Stimulated activated CD4-positive, alpha-beta T cell treated with anti-CD3 and anti-CD28 coated beads, Interleukin-15, amount 100 ng/mL, for 1 hour (primary cell): Measurements from ENCODE around the gene GRIN2B.

Source experiments
- DNase-seq, 2 donors: peaks; one replicate each; pipeline ENCODE4 v3.0.0-alpha.2; 2020; ENCODE audit warnings: low read depth in 1 of 2, low spot score in 1 of 2

Gene GRIN2B

DNA sequence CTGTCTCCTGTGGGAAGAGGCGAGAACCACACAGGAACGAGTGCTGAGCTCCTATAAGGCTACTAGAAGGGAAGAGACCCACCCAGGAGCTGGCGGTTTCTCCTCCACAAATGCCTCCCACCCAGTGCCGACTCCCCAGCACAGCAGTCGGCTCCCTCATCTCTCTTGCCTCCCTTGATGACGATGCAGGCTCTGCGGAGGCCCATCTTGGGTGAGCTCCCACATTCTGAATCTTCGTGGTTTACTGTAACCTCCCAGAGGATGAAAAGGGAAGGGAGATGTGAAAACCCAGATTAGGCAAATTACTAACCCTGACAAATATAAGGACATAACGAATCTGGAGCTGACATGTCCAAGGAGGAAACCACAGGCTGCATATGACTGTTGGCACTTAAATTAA lies 23.8 kb downstream of the GRIN2B start:
- DNase-seq, result no peak

GRCh38 chr12:13956060-13956590 lies 25.3 kb downstream of the GRIN2B start:
- DNase-seq, result no peak

DNA sequence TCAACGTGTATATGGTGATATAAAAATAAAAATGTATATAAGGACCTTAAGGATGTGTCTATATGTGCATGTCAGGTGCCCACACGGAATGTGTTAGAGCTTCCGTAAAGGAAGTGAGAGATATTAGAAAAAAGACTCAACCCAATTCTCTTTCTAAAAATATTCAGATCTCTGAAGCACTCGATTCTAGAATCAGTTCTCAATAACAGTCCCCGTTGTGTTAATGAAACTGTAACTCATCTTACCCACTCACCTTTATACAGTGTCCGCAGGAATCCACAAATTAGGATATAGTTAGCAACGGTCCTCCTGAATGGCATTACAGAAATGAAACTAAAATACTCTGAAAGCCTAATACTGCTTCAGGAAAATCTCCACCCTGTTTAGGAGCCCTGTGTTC lies 29.3 kb downstream of the GRIN2B start:
- DNase-seq, result no peak

GRCh38 chr12:13950502-13950901 lies 30.9 kb downstream of the GRIN2B start:
- no peak for DNase-seq

- DNase-seq, result no peak
Measured at GRCh38 chr12:13948621-13949020, 32.8 kb downstream of the GRIN2B start.

DNA sequence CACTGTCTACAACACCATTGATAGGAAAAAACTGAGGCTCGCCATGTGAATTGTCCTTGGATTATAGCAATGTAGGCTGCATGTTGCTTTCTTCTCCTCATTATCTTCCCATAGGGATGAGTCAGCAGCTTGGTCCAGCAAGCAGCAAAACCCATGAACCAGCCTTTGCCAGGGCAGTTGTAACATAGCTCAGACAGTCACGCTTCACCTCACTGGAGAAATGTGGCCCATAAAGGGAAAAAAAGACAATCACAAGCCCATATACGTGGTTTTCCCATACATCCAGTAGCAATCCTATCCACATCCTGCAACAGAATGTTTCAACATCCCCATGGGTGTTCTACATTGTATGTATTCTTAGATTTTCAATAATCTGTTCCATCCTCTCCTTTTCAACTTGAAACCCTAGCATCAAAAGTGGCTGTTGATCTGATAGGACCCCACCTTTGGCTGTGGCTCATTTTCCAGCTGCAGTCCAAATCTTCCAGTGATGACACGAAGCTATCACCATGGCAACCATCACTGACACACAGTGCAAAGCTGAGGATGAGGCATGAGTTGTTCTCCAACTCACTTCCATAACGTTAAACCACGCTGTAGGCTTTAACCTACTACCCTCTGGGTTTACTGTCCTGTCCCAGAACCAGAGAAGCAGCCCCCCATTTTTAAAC lies 34.0 kb downstream of the GRIN2B start:
- no peak for DNase-seq

DNA sequence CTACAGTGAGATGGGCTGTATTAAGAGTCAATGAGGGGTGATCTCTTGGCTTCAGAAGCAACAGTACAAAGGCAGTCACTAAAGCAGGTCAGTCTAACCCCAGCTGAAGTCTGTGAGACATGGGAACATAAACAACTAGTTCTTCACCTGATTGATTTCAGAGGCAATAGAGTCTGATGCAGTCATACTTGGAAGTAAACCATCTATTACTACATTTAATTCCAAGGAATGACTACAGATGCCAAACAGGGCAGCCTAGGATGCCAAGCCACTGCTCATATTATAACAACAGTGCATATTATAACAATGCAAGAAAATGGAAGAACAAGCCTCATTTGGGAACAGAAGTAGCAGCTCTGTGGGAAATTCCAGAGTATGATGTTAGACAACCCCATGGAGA lies 35.8 kb downstream of the GRIN2B start:
- no peak for DNase-seq

GRCh38 chr12:13945236-13945635 lies 36.2 kb downstream of the GRIN2B start:
- DNase-seq, result no peak

GRCh38 chr12:13942826-13943225 lies 38.6 kb downstream of the GRIN2B start:
- DNase-seq, result no peak

GRCh38 chr12:13941258-13942249 lies 39.8 kb downstream of the GRIN2B start:
- DNase-seq, result no peak

- DNase-seq, result no peak
Measured at GRCh38 chr12:13940335-13940865, 41.0 kb downstream of the GRIN2B start.

DNA sequence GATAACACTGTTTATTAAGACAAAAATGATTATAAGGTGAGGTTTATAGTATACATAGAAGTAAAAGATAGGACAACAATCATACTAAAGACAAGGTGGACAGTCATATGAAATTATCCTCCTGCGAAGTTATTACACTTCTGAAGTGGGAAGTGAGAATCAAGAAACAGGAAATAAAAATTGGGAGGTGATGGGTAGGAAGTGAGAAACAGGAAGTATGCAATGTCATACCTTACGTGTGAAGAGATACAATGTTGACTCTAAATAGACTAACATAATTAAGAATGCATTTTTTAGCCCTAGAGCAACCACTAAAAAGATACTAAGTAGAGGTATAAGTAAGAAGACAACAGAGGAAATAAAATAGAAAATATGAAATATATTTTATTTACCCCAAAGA lies 43.7 kb downstream of the GRIN2B start:
- no peak for DNase-seq

DNA sequence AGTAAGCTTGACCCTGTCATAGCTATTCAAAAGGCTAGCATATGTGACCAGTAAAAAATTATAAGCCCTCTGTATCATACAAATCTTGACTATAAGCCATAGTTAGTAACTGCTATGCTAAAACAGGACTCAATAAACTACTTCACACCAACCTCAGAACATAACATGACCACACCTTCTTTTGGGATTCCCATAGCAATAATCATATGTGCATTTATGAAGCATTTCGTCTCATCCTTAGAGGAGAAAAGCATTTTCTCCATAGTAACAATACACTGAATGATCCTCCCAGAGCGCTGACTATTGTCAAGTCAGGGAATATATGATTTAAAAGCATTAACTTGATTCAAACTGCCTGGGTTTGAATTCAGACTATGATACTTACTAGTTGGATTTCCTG lies 46.2 kb downstream of the GRIN2B start:
- no peak for DNase-seq
